HG02763 (cell line): ENCODE measurements around the gene PIP5K1C.

Source experiments
- ATAC-seq: cut with Tn5 transposase; IDR thresholded peaks from one replicate; pipeline ENCODE4 v1.9.1; 2021; ENCODE audit warnings: mild to moderate bottlenecking, moderate library complexity; ENCODE audit not compliant: unreplicated experiment

Gene PIP5K1C

GRCh38 chr19:3700242-3701032, at the start of gene PIP5K1C:
PIP5K1C (minus strand) TSS chr19:3700468; CDS start chr19:3700390, 78 bp downstream.
- peak; percentile 88 for ATAC-seq

DNA sequence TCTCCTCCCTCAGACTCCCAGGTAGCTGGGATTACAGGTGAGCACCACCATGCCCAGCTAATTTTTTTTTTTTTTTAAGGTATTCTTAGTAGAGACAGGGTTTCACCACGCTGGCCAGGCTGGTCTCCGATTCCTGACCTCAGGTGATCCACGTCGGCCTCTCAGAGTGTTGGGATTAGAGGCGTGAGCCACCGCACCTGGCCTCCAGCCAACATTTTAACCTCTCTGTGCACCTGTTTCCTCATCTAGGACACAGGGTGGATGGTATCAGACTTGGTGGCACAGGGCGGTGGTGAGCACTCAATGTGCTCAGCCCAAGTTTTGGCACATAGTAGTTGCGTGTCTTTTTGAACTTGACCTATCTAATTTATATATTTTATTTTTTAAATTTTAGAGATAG, 48.7 kb upstream of the PIP5K1C start:
- ATAC-seq: no peak

- ATAC-seq: no peak
These were observed 46.2 kb upstream of the PIP5K1C start for GRCh38 chr19:3746371-3747056.

DNA sequence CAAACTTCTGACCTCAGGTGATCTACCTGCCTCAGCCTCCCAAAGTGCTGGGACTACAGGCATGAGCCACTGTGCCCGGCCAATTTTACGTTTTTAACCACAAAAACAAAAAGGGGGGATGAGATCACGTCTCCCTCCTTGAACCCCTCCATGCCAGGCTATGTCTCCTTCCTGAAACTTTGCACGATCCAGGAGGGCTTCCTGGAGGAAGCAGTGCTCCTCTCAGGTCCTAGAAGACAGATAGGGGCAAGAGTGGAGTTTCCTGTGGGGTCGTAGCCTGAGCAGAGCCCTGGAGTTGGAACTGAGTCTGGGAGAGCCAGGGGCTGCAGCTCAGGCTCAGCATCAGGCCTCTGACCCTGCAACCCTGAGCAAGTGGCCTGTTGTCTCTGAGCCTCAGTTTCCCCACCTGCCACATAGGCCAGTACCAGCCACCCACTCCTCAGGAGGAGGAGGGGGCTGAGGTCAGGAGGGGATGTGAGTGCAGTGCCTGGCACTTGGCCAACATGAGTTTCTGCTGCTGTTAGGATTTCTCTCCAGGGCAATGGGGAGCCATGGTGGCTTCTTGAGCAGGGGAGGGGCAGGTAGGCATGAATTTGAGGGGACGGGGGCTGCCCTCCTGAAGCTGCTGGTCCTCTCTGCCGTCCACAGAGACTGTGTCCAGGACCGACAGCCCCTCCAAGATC, 45.2 kb upstream of the PIP5K1C start:
- no peak for ATAC-seq

DNA sequence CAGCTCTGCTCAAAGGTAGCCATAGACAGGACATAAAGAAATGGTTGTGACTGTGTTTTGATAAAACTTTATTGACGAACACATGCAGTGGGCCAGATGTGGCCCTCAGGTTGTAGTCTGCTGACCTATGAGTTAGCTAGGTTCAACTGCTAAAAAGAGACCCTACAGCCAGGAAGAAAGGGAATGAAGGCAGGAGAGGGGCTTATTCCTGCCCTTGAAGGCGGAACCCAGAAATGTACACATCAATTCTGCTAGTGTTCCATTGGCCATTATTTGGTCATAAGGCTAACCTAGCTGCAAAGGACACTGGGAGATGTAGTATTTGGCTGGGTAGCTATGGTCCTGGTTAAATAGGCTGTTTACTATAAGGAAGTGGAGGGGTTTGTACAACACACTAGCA, 43.2 kb upstream of the PIP5K1C start:
- no peak for ATAC-seq

DNA sequence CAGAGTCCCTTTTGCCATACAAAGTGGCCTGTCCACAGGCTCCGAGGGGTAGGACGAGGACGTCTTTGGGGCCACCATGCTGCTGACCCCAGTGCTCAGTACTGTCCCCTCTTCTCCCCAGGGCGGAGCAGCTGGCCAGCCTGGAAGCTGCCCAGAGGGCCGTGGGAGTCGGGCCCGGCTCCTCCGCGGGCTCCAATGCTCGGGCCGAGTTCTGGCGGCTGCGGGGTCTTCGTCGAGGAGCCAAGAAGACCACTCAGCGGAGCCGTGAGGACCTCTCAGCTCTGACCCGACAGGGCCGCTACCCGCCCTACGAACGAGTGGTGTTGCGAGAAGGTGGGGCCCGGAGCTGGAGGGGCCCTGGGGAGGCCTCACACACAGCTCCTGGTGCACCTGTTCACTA, 40.2 kb upstream of the PIP5K1C start:
- no peak for ATAC-seq

DNA sequence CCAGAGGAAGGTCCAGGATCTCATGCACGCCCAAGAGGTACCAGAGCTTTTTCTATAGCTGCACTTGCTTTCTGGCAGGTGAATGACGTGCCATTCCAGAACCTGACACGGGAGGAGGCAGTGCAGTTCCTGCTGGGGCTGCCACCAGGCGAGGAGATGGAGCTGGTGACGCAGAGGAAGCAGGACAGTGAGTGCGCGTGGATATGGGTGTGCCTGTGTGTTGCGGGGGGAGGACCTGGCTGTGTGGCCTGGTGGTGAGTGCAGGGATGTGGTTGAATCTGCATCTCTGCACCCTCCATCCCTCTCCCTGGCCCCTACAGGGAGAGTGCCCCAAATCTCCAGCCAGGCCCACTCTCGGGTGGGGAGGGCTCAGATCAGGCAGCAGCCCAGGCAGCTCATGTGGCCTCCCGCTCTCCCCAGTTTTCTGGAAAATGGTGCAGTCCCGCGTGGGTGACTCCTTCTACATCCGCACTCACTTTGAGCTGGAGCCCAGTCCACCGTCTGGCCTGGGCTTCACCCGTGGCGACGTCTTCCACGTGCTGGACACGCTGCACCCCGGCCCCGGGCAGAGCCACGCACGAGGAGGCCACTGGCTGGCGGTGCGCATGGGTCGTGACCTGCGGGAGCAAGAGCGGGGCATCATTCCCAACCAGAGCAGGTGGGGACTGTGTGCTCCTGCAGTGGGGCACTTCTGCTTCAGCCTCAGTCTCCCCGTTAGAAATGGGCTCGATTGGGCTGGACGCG, 38.4 kb upstream of the PIP5K1C start:
- no peak for ATAC-seq

DNA sequence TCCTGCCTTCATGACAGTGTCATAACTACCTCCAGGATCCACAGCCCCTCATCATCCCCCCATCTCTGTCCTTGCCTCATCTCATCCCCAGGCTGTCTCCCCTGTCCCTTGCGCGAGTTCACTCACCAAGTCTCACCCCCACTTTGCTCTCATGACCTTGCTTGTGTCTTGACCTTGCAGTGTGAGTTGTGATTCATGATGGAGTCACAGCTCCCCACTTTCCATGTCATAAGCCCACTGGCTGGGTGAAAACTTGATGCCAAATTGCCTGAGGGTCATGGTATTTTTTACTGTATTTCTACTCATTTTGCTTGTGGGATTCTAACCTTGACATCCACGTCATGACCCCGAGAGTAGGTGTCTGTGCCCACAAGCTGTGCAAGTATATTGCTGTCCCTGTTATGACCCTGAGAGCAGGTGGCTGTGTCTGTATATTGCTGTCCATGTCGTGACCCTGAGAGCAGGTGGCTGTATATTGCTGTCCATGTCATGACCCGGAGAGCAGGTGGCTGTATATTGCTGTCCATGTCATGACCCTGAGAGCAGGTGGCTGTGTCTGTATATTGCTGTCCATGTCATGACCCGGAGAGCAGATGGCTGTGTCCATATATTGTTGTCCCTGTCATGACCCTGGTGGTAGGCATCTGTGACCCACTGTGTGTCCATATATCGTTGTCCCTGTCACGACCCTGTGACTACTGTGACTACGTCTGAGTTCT, 37.4 kb upstream of the PIP5K1C start:
- ATAC-seq: no peak

GRCh38 chr19:3736106-3736724, 35.9 kb upstream of the PIP5K1C start:
- ATAC-seq: no peak

DNA sequence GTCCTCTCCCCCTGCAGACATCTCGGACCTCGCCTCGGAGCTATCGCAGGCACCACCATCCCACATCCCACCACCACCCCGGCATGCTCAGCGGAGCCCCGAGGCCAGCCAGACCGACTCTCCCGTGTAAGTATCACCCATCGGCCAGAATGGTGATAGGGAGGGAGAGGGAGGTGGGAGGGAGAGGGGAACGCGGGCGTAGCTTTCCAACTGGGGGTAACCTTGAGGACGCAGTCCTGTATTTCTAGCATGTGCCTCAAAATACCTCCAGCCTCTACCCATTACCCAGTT, 34.0 kb upstream of the PIP5K1C start:
- ATAC-seq: no peak

- ATAC-seq: no peak
These were observed 33.5 kb upstream of the PIP5K1C start for GRCh38 chr19:3733549-3734309.

DNA sequence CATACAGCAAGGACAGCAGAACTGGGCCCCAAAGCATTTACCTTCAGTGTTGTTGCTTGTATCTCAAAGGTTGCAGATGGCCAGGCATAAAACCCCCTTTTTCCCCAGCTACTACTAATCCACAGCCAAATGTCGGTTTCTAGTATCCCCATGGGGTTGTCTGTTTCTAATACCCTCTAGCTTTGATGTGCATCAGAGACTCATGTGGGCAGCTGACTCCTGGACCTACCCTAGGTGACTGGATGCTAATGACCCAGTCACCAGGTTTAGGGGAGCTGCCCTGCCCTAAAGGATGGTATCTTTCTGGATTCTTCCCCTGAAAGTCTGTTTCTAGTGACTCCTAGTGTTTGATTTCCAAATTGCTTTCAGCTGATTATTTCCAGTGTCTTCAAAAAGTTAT, 31.8 kb upstream of the PIP5K1C start:
- no peak for ATAC-seq

DNA sequence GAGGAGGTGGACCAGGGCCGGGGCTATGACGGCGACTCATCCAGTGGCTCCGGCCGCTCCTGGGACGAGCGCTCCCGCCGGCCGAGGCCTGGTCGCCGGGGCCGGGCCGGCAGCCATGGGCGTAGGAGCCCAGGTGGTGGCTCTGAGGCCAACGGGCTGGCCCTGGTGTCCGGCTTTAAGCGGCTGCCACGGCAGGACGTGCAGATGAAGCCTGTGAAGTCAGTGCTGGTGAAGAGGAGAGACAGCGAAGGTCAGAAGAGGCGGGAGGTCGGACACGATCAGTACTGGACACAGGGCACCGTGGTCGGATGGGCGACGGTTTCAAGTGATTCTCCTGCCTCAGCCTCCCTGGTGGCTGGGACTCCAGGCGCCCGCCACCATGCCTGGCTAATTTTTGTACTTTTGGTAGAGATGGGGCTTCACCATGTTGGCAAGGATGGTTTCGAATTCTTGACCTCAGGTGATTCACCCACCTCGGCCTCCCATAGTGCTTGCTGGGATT, 30.2 kb upstream of the PIP5K1C start:
- ATAC-seq: no peak

GRCh38 chr19:3725640-3726310, 25.5 kb upstream of the PIP5K1C start:
- ATAC-seq: no peak

DNA sequence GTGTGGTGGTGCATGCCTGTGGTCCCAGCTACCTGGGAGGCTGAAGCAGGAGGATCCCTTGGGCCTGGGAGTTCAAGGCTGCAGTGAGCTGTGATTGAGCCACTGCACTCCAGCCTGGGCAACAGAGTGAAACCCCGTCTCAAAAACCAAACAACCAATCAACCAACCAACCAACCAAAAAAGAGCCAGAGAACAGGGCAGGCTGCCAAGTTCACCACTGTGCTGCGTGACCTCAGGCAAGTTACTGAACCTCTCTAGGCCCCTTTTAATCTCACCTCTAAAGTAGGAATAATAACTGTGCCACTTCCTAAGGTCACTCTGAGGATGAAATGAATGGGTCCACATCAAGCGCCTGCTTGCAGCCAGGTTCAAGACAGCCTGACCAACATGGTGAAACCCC, 24.9 kb upstream of the PIP5K1C start:
- ATAC-seq: no peak

DNA sequence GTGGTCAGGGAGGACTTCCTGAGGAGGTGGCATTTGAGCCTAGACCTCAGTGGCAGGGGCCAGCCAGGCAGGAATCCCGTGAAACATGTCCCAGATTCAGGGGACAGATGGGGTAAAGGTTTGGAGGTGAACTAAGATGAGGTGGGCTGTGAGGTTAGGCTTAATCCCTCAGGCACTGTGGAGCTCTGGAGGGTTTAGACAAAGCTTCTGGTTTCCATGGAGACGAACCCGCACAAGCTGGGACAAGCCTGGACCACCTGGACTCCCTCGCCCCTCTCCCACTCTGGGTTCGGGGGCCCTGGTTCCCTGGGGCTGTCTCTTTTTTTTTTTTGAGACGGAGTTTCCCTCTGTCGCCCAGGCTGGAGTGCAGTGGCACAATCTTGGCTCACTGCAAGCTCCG, 23.6 kb upstream of the PIP5K1C start:
- no peak for ATAC-seq

GRCh38 chr19:3723110-3723488, 22.8 kb upstream of the PIP5K1C start:
- no peak for ATAC-seq

- no peak for ATAC-seq
These were observed 22.3 kb upstream of the PIP5K1C start for GRCh38 chr19:3722443-3723109.
